B cell (primary cell): ENCODE results near the gene PCDHA11. TPM values are rescaled to one million over a fixed set of nuclear protein-coding genes. Genes with fewer than 3 reads are reported as not detected.

Experiments used
- ATAC-seq: fragments of 200-7000 bp; cut with Tn5 transposase; one replicate; pipeline ENCODE4 v1.10.0; 2021; ENCODE audit warnings: low read depth, mild to moderate bottlenecking, moderate number of reproducible peaks, moderate library complexity
- CTCF ChIA-PET: fragments of 350-600 bp; sonication (Branson Sonifier 250); formaldehyde crosslinking; loops from one replicate; lab custom pipeline; 2021; ENCODE audit warnings: antibody characterized with exemption, inconsistent platforms; lab: Charles Lee
- POLR2A ChIA-PET: fragments of 350-600 bp; sonication (Branson Sonifier 250); formaldehyde crosslinking; loops from one replicate; lab custom pipeline; 2021; ENCODE audit warnings: antibody characterized with exemption; lab: Charles Lee
- DNase-seq: peaks from one replicate; pipeline ENCODE4 v3.0.0; 2013
- H2AFZ ChIP-seq: 2 replicates; pipeline ENCODE4 v1.6.1; 2012; ENCODE audit warnings: mild to moderate bottlenecking, low read depth, low read length; ENCODE audit not compliant: insufficient read depth, poor library complexity, severe bottlenecking
- H3K27ac ChIP-seq, 2 donors: 1 replicate in 1 of 2; 2 replicates in 1 of 2; pipeline ENCODE4 v1.5.1; 2012 to 2013; ENCODE audit warnings: low read length in 2 of 2, mild to moderate bottlenecking in 2 of 2, moderate library complexity in 1 of 2
- H3K27me3 ChIP-seq, 4 experiments: fragments of 200-600 bp in 1 of 4; sonication (generic) in 1 of 4; replicated peaks in 1 of 4; 1 replicate in 2 of 4; 2 replicates in 2 of 4; pipeline versions ENCODE4 v1.6.1 to v1.7.0; 2013 to 2016; ENCODE audit warnings: low read length in 3 of 4, mild to moderate bottlenecking in 2 of 4, mixed read lengths in 1 of 4, moderate library complexity in 1 of 4; ENCODE audit not compliant: insufficient read depth in 4 of 4, control insufficient read depth in 3 of 4; ENCODE audit errors: control extremely low read depth in 1 of 4
- H3K36me3 ChIP-seq, 2 experiments: replicated peaks in 1 of 2; 1 replicate in 1 of 2; 2 replicates in 1 of 2; pipeline versions ENCODE4 v1.6.1 to v1.7.1; 2013; ENCODE audit warnings: low read length in 1 of 2; ENCODE audit not compliant: insufficient read depth in 2 of 2, control insufficient read depth in 1 of 2; ENCODE audit errors: control extremely low read depth in 1 of 2, extremely low read depth in 1 of 2
- H3K4me1 ChIP-seq, 2 donors: fragments of 200-600 bp in 1 of 2; sonication (generic) in 1 of 2; 1 replicate in 1 of 2; 2 replicates in 1 of 2; pipeline versions ENCODE4 v1.5.1 to v1.6.1; 2013 to 2017; ENCODE audit warnings: low read length in 2 of 2; ENCODE audit not compliant: control insufficient read depth in 2 of 2, insufficient read depth in 2 of 2
- H3K4me2 ChIP-seq: replicated peaks from 2 replicates; pipeline ENCODE3; 2012; ENCODE audit warnings: mild to moderate bottlenecking, low read depth, low read length; ENCODE audit not compliant: poor library complexity, severe bottlenecking
- H3K4me3 ChIP-seq, 5 experiments: fragments of 200-600 bp in 1 of 5; sonication (generic) in 1 of 5; 1 replicate in 3 of 5; 2 replicates in 2 of 5; pipeline versions ENCODE4 v1.5.1 to v1.7.0; 2011 to 2016; ENCODE audit warnings: low read length in 4 of 5, mild to moderate bottlenecking in 4 of 5, low read depth in 2 of 5, control low read depth in 1 of 5, moderate library complexity in 1 of 5; ENCODE audit not compliant: insufficient read depth in 1 of 5; ENCODE audit errors: control extremely low read depth in 1 of 5, extremely low read depth in 1 of 5
- H3K79me2 ChIP-seq: fragments of 200-600 bp; sonication (generic); one replicate; pipeline ENCODE4 v1.6.0; 2016; ENCODE audit warnings: low read length; ENCODE audit not compliant: control insufficient read depth, insufficient read depth
- H3K9ac ChIP-seq: fragments of 200-600 bp; sonication (generic); 2 replicates; pipeline ENCODE4 v1.6.1; 2017; ENCODE audit warnings: mild to moderate bottlenecking, low read length, moderate library complexity
- H3K9me3 ChIP-seq, 3 donors: one replicate each; pipeline versions ENCODE4 v1.6.1 to v1.7.1; 2013; ENCODE audit warnings: low read length in 2 of 3; ENCODE audit not compliant: control insufficient read depth in 2 of 3, insufficient read depth in 1 of 3; ENCODE audit errors: control extremely low read depth in 1 of 3
- H4K20me1 ChIP-seq: 2 replicates; pipeline ENCODE4 v1.6.0; 2012; ENCODE audit warnings: mild to moderate bottlenecking, low read length; ENCODE audit not compliant: insufficient read depth, control insufficient read depth, poor library complexity, severe bottlenecking
- H3K27ac Mint-ChIP-seq: one replicate; pipeline ENCODE4 v1.8.0; 2021; ENCODE audit warnings: mixed read lengths
- H3K27me3 Mint-ChIP-seq: one replicate; pipeline ENCODE4 v1.8.0; 2021; ENCODE audit warnings: mixed read lengths
- H3K4me1 Mint-ChIP-seq: one replicate; pipeline ENCODE4 v1.8.0; 2021; ENCODE audit warnings: mixed read lengths
- H3K4me3 Mint-ChIP-seq: one replicate; pipeline ENCODE4 v1.8.0; 2021; ENCODE audit warnings: mixed read lengths
- H3K9me3 Mint-ChIP-seq: one replicate; pipeline ENCODE4 v1.8.0; 2022; ENCODE audit warnings: mixed read lengths; ENCODE audit not compliant: insufficient read depth
- CTCF ChIP-seq: fragments of 200-600 bp; IDR thresholded peaks from one replicate; pipeline ENCODE4 v1.8.0; 2022; ENCODE audit warnings: antibody characterized with exemption, mild to moderate bottlenecking
- EZH2 ChIP-seq: IDR thresholded peaks from 2 replicates; pipeline ENCODE4 v1.6.1; 2012; ENCODE audit warnings: borderline replicate concordance, low read depth, mild to moderate bottlenecking, moderate library complexity, low read length; ENCODE audit not compliant: insufficient read depth, poor library complexity, severe bottlenecking
- WGBS: methylation state at CpG from one replicate; pipeline ENCODE4 v1.1.5; 2013; ENCODE audit warnings: missing lambda C conversion rate; ENCODE audit not compliant: insufficient coverage; 5-methylcytosine and 5-hydroxymethylcytosine counted together
- intact Hi-C: fragments of 100-400 bp; cut with micrococcal nuclease; formaldehyde crosslinking; loops from one replicate; pipeline ENCODE4 v1.10.0; 2022
- polyA plus RNA-seq: library from polyadenylated mRNA; depleted of rRNA; stranded (reverse); fragments of >200 nt; gene quantifications from 2 replicates; pipeline ENCODE4 v1.2.3, GENCODE V29; 2012
- total RNA-seq, 2 donors: library from RNA; stranded (reverse); fragments of 120-200 nt in 1 of 2; gene quantifications; 1 replicate in 1 of 2; 2 replicates in 1 of 2; pipeline versions ENCODE4 v1.2.3 to v1.2.4, GENCODE V29; 2013 to 2022

The PCDHA11 gene
- total and polyA plus RNA-seq, 2 donors (not counting 1 experiment from before 2014, with no cell fraction given), result not detected

- H3K4me1 Mint-ChIP-seq, result no peaks in the 10 kb centered on the region
These were observed 45.3 kb upstream of the PCDHA11 start for GRCh38 chr5:140823475-140823874.

More at GRCh38 chr5:140823475-140823874, 45.3 kb upstream of the PCDHA11 start:
- Histone ChIP-seq H3K36me3 (no peaks in the 10 kb centered on the region), H3K9ac (no peak overlapping the region), H3K4me2 (no peak overlapping the region), H4K20me1 (no peaks in the 10 kb centered on the region), H3K27me3 (peaks cover 0 to 8% (median 5%) of the 10 kb centered on the region in 4 experiments), H3K27ac (no peak overlapping the region), H3K4me3 (no peak overlapping the region), H3K9me3 (peaks cover 0 to 28% (median 2%) of the 10 kb centered on the region in 3 donors), H3K79me2 (no peaks in the 10 kb centered on the region), H2AFZ (no peak overlapping the region), H3K4me1 (no peaks in the 10 kb centered on the region)
- Mint-ChIP-seq H3K27ac (no peak overlapping the region), H3K9me3 (peaks cover 2% of the 10 kb centered on the region), H3K4me3 (no peak overlapping the region), H3K27me3 (peaks cover 10% of the 10 kb centered on the region)
- ChIA-PET POLR2A (no interaction called here), CTCF (no interaction called here)
- DNase-seq (no peak), ATAC-seq (no peak)
- intact Hi-C loops, result no loop called here
- 65% methylated on average over 38 of the region's 38 CpGs for WGBS
- TF ChIP-seq EZH2 (no peak), CTCF (no peak)
